PFSK-1 (cell line): ENCODE measurements around the gene BTBD9.

Source experiments
- FOXP2 ChIP-seq: optimal IDR thresholded peaks from 2 replicates; pipeline ENCODE3; 2011; ENCODE audit warnings: borderline replicate concordance, control low read depth, inconsistent platforms; ENCODE audit not compliant: insufficient read depth; ENCODE audit errors: extremely low read length, extremely low read depth
- POLR2AphosphoS5 ChIP-seq: IDR thresholded peaks from 2 replicates; pipeline ENCODE4 v1.6.1; 2012; ENCODE audit warnings: low read depth, mild to moderate bottlenecking, control low read depth, low read length, moderate library complexity
- SIN3A ChIP-seq: IDR thresholded peaks from 2 replicates; pipeline ENCODE4 v1.6.1; 2012; ENCODE audit warnings: mild to moderate bottlenecking, low read length, moderate library complexity, borderline replicate concordance; ENCODE audit not compliant: insufficient read depth
- TAF1 ChIP-seq: IDR thresholded peaks from 2 replicates; pipeline ENCODE4 v1.6.1; 2012; ENCODE audit warnings: low read length, control low read depth, borderline replicate concordance; ENCODE audit not compliant: insufficient read depth
- TF ChIP-seq, protein P1 (sequence below), 2 experiments: IDR thresholded peaks; 2 replicates each; pipeline versions ENCODE4 v1.6.1 to v1.8.0; 2011 to 2012; ENCODE audit warnings: low read depth in 2 of 2, low read length in 2 of 2, control low read depth in 1 of 2, inconsistent platforms in 1 of 2, mild to moderate bottlenecking in 1 of 2, moderate library complexity in 1 of 2; ENCODE audit not compliant: insufficient read depth in 1 of 2

BTBD9 gene

GRCh38 chr6:38138374-38138773 lies 501.4 kb downstream of the BTBD9 start:
- TF ChIP-seq, protein P1, sequence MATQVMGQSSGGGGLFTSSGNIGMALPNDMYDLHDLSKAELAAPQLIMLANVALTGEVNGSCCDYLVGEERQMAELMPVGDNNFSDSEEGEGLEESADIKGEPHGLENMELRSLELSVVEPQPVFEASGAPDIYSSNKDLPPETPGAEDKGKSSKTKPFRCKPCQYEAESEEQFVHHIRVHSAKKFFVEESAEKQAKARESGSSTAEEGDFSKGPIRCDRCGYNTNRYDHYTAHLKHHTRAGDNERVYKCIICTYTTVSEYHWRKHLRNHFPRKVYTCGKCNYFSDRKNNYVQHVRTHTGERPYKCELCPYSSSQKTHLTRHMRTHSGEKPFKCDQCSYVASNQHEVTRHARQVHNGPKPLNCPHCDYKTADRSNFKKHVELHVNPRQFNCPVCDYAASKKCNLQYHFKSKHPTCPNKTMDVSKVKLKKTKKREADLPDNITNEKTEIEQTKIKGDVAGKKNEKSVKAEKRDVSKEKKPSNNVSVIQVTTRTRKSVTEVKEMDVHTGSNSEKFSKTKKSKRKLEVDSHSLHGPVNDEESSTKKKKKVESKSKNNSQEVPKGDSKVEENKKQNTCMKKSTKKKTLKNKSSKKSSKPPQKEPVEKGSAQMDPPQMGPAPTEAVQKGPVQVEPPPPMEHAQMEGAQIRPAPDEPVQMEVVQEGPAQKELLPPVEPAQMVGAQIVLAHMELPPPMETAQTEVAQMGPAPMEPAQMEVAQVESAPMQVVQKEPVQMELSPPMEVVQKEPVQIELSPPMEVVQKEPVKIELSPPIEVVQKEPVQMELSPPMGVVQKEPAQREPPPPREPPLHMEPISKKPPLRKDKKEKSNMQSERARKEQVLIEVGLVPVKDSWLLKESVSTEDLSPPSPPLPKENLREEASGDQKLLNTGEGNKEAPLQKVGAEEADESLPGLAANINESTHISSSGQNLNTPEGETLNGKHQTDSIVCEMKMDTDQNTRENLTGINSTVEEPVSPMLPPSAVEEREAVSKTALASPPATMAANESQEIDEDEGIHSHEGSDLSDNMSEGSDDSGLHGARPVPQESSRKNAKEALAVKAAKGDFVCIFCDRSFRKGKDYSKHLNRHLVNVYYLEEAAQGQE (IDR thresholded peaks at IDR 0.05; ENCODE audit: insufficient read depth in 1 of 2, low read depth in 2 of 2, low read length in 2 of 2), result no peak
- no peak for TF ChIP-seq SIN3A
- TF ChIP-seq TAF1, result no peak
- no peak for TF ChIP-seq FOXP2
- TF ChIP-seq POLR2AphosphoS5, result no peak

GRCh38 chr6:38137608-38138265 lies 502.0 kb downstream of the BTBD9 start:
- TF ChIP-seq, protein P1 (IDR thresholded peaks at IDR 0.05; ENCODE audit: insufficient read depth in 1 of 2, low read depth in 2 of 2, low read length in 2 of 2), result no peak
- TF ChIP-seq SIN3A, result no peak
- no peak for TF ChIP-seq FOXP2
- no peak for TF ChIP-seq TAF1
- TF ChIP-seq POLR2AphosphoS5, result no peak

DNA sequence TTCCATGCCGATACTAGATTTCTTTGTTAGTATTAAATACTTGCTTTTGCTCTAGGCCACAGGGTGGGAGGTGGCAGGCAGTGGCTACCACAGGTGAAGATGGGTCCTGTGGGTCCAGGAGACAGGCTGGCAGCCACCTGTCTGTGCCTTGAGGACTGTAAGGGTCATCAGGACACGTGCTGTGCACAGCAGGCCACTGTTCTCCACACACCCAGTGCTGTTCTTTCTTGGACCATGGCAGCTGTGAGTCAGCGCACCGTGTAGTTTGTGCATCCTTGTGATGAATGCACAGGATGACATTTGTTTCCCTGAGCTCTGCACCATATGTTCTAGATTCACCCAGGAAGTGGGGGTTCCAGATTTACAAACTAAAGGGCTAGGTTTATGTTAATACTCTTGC lies 503.2 kb downstream of the BTBD9 start:
- no peak for TF ChIP-seq POLR2AphosphoS5
- TF ChIP-seq, protein P1 (IDR thresholded peaks at IDR 0.05; ENCODE audit: insufficient read depth in 1 of 2, low read depth in 2 of 2, low read length in 2 of 2), result no peak
- no peak for TF ChIP-seq SIN3A
- TF ChIP-seq TAF1, result no peak
- TF ChIP-seq FOXP2, result no peak

DNA sequence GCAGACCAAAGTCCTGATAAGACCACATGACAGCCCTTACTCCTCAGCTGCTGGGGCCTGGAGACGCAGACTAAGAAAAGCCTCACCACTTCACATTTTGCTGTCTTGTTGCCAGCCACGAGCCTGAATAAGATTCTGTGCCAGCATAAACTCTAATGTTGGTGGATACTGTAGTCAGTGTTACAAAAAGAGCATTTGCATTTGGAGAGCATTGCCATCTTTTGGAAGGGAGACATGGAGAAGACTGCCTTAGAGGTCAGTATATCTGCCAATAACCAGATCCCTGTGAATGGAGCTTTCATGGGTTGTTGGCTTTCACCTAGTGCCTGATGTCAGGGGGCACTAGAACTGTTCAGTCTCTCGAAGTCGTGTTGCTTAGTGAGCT lies 505.0 kb downstream of the BTBD9 start:
- no peak for TF ChIP-seq SIN3A
- no peak for TF ChIP-seq FOXP2
- no peak for TF ChIP-seq TAF1
- TF ChIP-seq, protein P1 (IDR thresholded peaks at IDR 0.05; ENCODE audit: insufficient read depth in 1 of 2, low read depth in 2 of 2, low read length in 2 of 2), result no peak
- no peak for TF ChIP-seq POLR2AphosphoS5
